HG03066 (cell line): ENCODE data around the gene PIP4K2C.
A peak's percentile ranks its signal among the peaks of the same experiment; 100 is the strongest.
"Not testable (repeated sequence)": the region's sequence is repeated elsewhere in the genome, so short reads cannot be mapped to it uniquely, and the experiment has no call there.

Experiments used
- ATAC-seq: cut with Tn5 transposase; IDR thresholded peaks from one replicate; pipeline ENCODE4 v1.9.1; 2021; ENCODE audit warnings: low read depth; ENCODE audit not compliant: unreplicated experiment

PIP4K2C gene

DNA sequence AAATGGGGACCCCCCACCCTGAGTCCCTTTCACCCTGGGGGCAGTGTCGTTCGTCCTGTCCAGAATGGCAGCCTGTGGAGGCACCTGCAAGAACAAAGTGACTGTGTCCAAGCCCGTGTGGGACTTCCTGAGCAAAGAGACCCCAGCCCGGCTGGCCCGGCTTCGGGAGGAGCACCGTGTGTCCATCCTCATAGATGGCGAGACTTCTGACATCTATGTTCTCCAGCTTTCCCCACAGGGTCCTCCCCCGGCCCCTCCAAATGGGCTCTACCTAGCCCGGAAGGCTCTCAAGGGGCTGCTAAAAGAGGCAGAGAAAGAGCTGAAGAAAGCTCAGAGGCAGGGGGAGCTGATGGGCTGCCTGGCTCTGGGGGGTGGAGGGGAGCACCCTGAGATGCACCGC lies 15.8 kb downstream of the PIP4K2C start:
- ATAC-seq = no peak

DNA sequence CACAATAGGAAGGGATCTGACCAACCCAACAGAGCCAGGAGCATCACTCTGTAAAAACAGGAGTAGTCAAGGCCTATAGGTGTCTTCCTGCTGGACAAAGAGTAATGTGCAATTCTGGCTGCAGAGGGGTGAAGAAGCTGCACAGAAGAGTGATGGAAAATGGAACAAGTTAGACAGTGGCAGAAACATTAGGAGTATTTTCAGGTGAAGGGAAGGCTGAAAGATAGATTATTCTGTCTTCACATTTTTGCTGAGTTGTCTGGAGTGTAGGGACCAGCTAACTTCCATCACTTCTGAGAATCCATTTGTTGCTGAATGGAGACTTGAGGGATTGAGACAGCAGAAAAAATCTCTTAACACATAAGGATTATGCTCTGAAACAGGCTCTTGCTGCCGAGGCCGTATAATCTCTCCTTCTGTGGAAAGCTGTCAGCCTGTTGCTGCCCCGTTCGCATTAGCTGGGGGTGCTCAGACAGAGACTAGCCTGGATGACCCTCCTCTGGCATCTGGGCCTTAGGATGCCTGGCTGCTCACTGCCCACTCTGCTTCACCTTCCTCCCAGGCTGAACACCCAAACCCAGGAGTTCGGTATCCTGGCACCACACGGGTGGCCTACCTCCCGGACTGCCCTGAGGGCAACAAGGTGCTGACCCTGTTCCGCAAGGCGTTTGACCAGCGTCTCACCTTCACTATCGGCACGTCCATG lies 17.1 kb downstream of the PIP4K2C start:
- ATAC-seq = no peak

DNA sequence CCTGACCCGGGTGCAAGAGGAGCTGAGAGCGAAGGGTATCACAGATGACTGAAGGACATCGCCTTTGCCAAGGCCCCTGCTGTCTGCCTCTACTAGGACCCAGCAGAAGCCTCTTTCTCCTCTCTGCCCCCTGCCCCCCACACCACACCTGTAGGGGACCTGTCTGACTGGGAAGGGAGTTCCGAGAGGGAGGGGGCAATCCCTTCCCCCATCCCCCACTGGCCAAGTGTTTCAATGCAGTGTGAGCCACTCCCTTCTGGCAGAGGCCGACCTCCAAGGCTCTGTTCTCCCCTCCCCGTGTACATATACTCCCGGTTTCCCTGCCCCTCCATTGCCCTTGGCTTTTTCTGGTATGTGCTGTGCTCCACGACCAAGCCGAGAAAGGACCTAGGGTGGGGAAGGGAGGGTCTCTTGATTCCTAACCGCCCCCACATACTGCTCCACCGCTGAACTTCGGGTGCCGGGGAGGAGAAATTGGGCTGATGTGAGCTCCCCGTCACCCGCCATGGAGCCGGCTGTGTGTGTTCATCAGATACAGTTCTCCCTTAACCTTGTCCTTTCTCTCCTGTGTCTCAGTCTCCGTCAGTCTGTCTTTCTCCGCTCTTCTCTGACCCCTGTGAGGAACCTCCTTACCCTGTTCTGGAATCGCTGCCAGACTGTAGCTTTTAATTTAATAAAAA lies 18.2 kb downstream of the PIP4K2C start:
- ATAC-seq = no peak

DNA sequence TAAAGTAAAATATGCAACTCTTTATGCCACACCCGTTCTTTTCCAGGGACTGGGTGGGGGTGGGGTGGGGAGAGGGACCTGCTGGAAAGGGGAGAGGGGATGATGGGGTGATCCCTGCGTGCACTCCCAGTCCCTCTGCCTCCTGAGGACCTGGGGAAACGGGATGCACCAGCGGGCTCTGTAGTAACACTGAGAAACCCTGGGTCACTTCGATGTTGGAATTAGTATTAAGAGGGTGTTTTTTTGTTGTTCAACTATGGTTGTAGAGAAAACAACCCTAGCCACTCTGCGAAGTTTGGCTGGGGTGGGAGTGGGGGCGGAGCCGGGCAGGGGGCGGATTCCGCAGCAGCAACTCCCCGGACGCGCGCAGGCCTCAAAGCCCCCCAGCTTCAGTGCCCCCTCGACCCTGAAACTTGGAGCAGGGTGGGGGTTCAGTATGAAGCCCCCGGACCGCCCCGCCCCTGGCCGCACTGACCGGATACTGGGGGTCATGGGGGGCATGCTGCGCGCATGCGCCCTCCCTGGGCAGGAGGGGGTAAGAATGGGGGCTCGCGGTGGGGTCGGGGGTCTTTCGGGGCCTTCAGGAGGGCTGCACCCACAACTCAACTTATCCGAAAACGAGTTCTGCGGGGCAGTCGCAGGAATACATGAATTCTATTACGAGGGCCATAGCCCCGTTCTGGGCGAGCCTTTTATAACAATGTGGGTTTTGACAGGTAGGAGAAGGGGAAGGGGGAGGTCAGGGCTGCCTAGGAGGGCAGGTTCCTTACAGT lies 19.0 kb downstream of the PIP4K2C start:
- no peak for ATAC-seq

DNA sequence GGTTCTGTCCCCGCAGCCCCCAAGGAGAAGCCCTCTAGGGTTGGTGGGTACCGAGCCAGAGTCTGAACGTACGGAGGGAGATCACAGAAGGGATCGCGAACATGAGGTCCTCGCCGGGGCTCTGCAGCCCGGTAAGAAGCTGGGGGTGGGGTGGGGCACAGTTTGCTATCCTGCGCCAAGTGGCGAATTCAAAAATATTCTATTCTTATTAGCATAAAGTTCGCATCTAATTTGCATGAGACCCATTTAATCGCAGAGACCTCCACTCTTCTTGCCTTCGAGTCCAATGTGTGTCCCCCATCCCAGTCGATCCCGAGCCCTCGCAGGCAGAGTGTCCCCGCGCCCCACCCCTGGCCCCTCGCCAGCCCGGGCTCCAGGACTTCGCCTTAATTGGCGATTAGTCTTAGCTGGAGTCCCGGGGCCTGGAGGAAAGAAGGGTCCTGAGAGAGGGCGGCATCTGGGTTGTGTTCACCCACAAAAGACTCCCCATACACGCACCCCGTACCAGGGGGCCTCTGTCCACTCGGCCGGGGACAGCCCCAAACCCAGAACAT lies 19.6 kb downstream of the PIP4K2C start:
- ATAC-seq = no peak

DNA sequence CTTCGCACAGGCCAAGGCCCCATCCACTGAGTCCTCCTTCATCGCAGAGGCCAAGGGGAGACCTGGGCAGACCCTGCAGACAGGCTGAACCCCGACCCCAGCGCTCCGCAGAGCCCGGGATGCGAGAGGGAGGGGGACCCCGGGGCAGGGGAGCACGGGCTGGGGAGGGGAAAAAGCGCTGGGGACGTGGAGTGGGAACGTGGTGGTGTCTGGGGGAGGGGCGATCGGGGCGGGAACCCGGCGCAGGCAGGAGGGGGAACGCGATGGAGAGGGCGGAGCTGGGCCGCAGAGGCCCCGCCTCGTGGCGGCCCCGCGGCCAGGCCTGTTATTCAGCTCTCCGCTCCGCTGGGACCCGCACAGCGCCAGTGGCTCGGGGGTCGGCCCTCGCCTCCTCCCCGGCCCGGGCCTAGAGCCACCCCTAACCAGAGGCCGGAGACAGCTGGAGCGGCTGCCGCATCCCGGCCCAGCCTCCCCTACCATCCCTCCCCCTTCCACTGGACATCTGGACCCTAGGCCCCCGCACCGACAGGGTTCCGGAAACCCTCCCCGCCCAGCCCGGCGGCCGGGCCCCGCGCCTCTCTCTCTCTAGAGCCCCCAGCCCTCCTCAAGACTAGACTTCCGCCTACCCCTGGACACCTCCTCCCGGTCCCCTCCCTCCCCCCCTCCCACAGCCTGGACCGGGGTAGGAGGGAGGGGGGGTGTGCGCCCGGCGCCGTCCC lies 20.3 kb downstream of the PIP4K2C start, which contains the start of gene ARHGEF25:
TSS of gene ARHGEF25 (plus strand) at position 328 of the 719 bp plus-strand sequence. CDS start 460 bp downstream, outside the sequence.
- ATAC-seq = no peak

DNA sequence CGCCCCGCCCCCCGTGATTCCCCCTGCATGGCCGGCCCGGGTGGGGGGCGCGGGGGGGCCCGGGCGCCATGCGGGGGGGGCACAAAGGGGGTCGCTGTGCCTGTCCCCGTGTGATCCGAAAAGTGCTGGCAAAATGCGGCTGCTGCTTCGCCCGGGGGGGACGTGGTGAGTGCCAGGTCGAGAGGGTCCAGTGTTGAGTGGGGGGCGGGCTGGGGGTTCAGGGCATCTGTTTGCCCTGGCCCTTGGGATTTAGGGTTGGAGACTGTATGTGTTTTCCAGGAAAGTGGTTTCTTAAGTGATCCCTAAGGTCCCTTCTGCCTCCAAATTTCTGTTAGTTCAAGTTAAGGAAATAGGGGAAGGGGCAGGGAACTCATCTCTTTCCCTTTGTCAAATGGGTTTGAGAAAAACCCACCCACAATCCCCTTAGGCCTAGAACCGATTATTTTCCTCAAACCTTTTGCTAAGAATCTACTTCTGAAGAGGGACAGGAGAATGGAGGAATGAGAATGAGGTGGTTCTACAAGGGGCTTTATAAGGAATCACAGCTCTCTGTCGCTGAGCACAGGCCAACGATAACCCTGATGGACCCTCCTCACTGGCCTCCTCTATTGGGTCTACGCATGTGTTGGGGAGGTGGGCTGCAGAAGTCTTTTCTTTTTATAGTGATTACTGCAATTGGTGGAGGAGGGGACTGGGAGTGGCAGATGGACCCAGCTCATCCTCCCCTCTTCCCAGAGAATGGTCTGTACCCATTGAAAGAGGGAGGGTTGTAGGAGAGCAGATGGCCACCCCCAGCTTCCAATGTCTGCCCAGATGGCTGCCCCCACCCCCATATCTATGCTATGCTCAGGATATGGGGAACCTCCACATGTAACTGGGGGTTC lies 21.1 kb downstream of the PIP4K2C start:
- ATAC-seq = no peak

DNA sequence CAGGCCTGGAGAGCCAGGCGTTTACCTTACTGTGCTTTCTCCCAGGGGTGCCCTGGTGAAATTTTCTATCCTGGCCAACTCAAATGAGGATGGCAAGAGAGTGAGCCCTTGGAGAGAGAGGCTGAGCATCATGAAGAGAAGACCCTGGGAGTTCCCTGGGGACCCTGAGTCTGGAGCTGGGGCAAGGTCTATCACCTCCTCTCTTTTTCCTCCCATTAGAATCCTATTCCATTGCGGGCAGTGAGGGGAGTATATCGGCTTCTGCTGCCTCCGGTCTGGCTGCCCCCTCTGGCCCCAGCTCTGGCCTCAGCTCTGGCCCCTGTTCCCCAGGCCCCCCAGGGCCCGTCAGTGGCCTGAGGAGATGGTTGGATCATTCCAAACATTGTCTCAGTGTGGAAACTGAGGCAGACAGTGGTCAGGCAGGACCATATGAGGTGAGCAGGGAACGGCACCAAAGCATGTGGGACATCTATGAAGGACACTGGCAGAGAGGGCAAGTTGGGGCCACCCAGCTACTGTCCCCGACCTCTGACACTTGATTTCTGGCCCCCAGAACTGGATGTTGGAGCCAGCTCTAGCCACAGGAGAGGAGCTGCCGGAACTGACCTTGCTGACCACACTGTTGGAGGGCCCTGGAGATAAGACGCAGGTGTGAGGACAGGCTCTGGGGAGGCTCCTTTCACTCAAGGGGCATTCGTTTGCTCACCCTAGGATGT lies 21.9 kb downstream of the PIP4K2C start:
- no peak for ATAC-seq

DNA sequence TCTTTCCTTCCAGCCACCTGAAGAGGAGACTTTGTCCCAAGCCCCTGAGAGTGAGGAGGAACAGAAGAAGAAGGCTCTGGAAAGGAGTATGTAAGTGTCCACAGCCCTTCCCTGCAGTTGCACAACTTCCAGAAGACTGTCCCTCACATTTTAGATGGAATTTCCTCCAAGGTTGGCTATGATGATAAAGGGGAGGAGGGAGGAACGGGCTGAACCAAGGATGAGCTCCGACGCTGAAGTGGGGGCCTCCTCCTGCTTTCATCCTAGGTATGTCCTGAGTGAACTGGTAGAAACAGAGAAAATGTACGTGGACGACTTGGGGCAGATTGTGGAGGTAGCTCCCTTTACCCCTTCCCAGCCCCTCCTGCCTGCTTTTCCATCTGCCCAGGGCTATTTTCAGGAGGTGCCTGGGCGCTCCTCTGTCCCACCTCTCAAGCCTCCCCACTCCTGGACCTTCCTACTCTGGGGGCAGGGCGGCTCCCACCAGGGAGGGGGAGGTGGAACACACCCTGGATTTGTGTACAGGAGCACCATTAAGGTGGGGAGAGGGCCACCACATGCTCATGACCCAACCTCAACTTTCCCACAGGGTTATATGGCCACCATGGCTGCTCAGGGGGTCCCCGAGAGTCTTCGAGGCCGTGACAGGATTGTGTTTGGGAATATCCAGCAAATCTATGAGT lies 22.6 kb downstream of the PIP4K2C start:
- ATAC-seq = no peak

DNA sequence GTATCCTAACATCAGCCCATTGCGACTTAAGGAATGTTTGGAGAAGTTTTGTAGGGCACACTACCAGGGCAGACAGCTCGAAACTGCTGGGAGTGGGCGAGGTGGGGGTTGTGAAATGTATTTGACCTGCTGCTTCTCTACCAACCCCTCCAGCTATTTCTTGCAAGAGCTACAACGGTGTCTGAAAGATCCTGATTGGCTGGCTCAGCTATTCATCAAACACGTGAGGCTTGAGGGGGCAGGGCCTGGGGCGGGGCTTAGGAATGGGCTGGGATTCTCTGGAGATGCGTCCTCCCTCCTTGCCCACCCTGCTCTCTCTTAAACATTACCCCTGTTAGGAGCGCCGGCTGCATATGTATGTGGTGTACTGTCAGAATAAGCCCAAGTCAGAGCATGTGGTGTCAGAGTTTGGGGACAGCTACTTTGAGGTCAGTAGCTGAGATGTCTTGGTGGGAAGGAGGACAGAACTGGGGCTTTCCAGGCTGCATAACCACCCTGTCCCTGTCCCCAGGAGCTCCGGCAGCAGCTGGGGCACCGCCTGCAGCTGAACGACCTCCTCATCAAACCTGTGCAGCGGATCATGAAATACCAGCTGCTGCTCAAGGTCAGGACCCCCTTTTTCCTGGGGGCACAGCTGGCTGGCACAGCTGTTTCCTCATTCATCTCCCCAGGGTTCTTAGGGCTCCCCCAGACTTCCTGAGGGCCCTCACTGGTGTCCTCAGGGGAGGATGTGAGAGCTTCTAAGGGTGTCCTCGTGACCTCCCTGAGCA lies 23.4 kb downstream of the PIP4K2C start:
- peak; percentile 42 for ATAC-seq

DNA sequence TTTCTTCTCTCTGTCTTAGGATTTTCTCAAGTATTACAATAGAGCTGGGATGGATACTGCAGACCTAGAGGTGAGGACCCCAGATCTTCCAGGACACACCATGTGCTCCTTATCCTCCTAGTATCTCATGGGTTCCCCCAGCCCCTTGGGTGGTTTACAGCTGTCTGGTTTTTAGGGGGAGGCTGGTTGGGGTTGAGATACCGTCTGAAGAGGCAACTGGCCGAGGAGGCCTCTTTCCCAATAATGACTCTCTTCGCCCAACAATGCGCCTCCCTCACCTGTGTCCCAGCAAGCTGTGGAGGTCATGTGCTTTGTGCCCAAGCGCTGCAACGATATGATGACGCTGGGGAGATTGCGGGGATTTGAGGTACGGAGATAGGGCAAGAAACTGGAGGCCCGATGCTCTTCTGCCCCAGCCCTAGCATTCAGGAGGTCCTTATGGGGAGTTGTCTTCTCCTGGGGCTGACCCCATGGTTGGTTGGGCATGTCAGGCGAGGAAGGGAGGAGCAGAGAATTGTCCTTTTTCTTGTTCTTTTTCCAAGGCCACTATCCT lies 24.0 kb downstream of the PIP4K2C start:
- no peak for ATAC-seq

DNA sequence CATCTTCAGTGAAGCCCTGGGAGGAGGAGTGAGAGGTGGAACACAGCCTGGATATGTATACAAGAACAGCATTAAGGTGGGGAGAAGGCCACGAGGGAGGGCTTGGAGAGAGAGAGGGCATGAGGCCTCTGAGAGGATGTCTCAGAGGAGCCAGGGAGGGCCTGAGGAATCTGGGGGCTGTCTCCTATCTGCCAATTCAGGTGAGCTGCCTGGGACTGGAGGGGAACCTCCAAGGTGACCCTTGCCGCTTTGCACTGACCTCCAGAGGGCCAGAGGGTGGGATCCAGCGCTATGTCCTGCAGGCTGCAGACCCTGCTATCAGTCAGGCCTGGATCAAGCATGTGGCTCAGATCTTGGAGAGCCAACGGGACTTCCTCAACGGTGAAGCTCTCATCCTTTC lies 24.6 kb downstream of the PIP4K2C start:
- ATAC-seq = no peak

DNA sequence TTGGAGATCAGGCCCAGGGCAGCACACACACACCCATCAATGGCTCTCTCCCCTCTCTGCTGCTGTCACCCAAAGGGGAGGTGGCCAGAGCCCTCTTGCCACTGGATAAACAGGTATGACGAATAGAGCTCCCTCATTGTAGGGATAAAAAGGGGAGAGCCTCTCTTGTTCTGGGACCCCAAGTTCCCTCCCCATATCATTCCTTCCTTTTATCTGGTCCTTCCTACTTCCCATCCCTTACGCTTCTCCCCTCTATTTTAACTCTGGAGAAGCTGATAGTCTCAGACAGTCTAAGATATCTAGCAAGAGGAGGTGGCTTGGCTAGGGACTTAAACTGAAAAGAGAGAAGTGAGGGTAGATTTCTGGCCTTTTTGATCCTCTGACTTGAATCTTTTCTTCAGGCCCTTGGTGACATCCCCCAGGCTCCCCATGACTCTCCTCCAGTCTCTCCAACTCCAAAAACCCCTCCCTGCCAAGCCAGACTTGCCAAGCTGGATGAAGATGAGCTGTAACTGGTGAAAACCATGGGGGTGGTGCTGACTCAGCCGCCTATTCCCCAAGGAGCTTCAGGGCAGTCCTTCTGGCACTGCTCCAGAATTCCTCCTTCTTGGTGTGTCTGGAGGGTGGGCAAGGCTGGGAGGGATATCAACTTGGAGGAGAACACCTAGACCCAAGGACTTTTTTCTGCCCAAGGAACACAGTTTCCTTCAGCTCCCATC lies 25.6 kb downstream of the PIP4K2C start:
- ATAC-seq = no peak

DNA sequence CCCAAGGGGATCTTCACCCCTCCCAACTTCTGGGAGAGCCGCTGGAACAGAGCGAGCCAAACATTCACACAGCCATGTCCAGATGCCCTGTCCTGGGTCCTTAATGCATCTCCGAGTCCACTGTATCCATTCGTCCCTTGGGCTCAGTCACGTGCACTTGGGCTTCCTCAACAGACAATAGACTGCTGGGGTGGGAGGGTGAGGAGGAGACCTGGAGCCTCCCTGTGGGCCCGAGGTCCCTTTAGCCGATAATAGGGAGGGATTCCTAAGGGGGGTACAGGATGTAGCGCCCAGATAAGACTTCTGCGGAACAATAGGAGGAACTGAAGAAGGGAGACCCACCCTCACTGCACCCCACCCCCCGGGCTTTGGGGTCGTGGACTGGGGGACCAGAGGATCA lies 26.9 kb downstream of the PIP4K2C start:
- ATAC-seq = no peak

DNA sequence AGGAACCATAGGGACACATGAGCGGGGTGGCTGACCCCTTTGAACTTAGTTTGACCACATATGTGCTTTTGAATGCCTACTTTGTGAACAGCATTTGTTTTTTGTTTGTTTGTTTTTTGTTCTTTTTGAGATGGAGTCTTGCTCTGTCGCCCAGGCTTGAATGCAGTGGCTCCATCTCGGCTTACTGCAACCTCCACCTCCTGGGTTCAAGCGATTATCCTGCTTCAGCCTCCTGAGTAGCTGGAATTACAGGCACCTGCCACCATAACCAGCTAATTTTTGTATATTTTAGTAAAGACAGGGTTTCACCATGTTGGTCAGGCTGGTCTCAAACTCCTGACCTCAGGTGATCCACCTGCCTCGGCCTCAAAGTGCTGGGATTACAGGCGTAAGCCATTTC lies 27.4 kb downstream of the PIP4K2C start:
- not testable (repeated sequence) for ATAC-seq

DNA sequence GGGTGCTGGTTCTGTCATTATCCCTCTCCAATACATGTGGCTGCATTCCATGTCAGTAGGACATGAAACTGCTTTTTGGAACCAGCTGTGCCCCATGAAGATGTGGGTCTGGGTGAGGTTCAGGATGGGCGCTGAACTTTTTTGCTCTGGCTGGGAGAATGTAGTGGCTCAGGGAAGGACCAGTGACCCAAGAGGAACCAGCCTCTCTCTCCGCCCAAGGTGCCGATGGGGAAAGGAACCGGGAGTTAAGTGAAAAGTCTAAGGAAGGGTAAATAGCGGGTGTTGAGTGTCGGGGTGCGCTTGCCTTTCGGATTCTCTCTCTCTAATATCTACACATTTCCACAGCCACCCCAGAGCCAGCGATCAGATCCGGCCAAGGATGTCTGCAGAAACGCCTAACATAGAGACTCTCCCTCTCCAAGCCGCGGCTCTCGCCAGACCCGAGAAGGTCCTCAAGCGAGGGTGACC lies 28.0 kb downstream of the PIP4K2C start:
- ATAC-seq = no peak
